DND-41 (cell line): ENCODE data around the gene HEATR3.

ENCODE experiments used
- CTCF ChIP-seq: IDR thresholded peaks from 2 replicates; pipeline ENCODE4 v1.5.1; 2012; ENCODE audit warnings: borderline replicate concordance, low read length, moderate library complexity, mild to moderate bottlenecking; ENCODE audit not compliant: poor library complexity, severe bottlenecking; ENCODE audit errors: extremely low read depth
- EZH2 ChIP-seq: IDR thresholded peaks from 3 replicates; pipeline ENCODE4 v1.6.1; 2012; ENCODE audit warnings: borderline replicate concordance, low read depth, mild to moderate bottlenecking, moderate library complexity, low read length, inconsistent platforms; ENCODE audit not compliant: severe bottlenecking

DNA sequence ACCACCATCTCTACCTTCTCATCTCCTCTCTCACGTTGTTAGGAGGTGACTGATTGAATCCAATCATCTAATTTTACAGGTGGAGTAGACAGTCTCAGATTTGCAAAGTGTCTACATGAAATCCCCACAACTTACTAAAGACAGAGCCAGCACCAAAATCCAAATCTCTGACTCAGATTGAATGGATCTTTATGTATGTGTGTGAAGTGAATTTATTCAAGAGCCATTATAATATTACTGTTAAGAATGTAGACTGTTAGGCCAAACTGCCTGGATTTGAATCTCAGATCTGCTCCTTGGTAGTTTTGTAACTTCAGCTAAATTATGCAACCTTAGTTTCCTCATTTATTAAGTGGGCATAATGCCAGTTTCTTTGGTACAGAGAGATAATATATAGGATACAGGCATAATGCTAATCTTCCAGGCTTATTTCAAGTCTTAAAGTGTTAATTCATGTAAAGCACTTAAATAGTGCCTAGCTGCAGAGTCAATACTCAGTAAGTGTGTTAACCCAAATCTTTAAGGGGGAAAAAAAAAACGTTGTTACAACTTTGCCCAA is 28.0 kb upstream of the HEATR3 start:
- TF ChIP-seq CTCF (no peak), EZH2 (no peak)
